PFSK-1 (cell line): ENCODE measurements around the gene TERB1.

Source experiments
- FOXP2 ChIP-seq: optimal IDR thresholded peaks from 2 replicates; pipeline ENCODE3; 2011; ENCODE audit warnings: borderline replicate concordance, control low read depth, inconsistent platforms; ENCODE audit not compliant: insufficient read depth; ENCODE audit errors: extremely low read length, extremely low read depth
- POLR2AphosphoS5 ChIP-seq: IDR thresholded peaks from 2 replicates; pipeline ENCODE4 v1.6.1; 2012; ENCODE audit warnings: low read depth, mild to moderate bottlenecking, control low read depth, low read length, moderate library complexity
- REST ChIP-seq, 2 experiments: IDR thresholded peaks; 2 replicates each; pipeline versions ENCODE4 v1.6.1 to v1.8.0; 2011 to 2012; ENCODE audit warnings: low read depth in 2 of 2, low read length in 2 of 2, control low read depth in 1 of 2, inconsistent platforms in 1 of 2, mild to moderate bottlenecking in 1 of 2, moderate library complexity in 1 of 2; ENCODE audit not compliant: insufficient read depth in 1 of 2
- SIN3A ChIP-seq: IDR thresholded peaks from 2 replicates; pipeline ENCODE4 v1.6.1; 2012; ENCODE audit warnings: mild to moderate bottlenecking, low read length, moderate library complexity, borderline replicate concordance; ENCODE audit not compliant: insufficient read depth
- TAF1 ChIP-seq: IDR thresholded peaks from 2 replicates; pipeline ENCODE4 v1.6.1; 2012; ENCODE audit warnings: low read length, control low read depth, borderline replicate concordance; ENCODE audit not compliant: insufficient read depth

The TERB1 gene

DNA sequence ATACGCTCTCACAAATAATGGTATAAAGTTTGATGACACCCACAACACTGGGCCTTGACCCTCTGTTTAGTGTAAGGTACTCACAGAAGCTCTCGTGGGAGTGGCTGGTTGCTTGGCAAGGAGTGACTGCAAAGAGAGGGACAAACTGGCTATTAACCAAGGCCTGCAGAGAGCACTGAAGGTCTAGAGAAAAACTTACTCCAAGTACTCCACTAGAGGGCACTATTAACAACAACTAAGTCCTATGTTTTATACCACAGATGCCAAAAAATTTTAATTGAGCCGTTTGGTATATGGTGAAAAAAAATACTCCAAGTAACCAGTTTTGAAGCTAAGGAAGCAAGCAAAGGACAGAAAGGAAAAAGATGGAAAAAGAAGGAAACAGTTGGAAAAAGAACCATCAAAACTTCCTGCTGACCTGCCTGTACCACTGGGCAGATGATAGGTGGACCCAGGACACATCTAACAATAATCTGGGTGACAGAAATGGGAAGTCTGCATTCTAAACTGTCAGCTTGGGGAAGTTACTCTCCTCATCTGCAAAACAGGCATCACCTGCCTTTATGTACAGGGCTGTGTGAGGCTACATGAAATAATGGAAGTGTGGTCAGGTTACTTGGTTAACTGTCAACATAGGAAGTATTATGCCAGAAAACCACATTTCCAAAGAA is 73.1 kb downstream of the TERB1 start:
- no peak for TF ChIP-seq FOXP2
- TF ChIP-seq TAF1: no peak
- TF ChIP-seq REST (IDR thresholded peaks at IDR 0.05; ENCODE audit: insufficient read depth in 1 of 2, low read depth in 2 of 2, low read length in 2 of 2): no peak
- no peak for TF ChIP-seq POLR2AphosphoS5
- TF ChIP-seq SIN3A: no peak

GRCh38 chr16:66720766-66721165 is 80.6 kb downstream of the TERB1 start:
- no peak for TF ChIP-seq SIN3A
- TF ChIP-seq TAF1: no peak
- TF ChIP-seq FOXP2: no peak
- TF ChIP-seq REST (IDR thresholded peaks at IDR 0.05; ENCODE audit: insufficient read depth in 1 of 2, low read depth in 2 of 2, low read length in 2 of 2): no peak
- no peak for TF ChIP-seq POLR2AphosphoS5

DNA sequence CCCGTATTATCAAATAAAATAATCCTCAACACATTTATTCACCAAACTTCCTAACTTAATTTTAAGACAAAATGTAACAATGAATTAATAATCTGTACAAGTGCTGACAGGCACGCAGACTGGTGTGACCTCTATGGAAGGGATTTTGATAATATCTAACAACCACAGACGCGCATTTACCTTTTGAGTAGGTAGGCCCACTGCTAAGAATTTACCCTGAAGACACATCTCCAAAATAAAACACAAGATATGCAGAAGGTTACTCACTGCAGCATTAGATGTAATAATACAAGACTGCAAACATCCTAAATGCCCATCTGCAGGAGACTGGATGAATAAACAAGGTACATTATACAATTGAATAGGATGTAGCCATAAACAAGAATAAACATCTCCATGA is 82.1 kb downstream of the TERB1 start:
- TF ChIP-seq SIN3A (no peak), FOXP2 (no peak), TAF1 (no peak), REST (IDR thresholded peaks at IDR 0.05; ENCODE audit: insufficient read depth in 1 of 2, low read depth in 2 of 2, low read length in 2 of 2) (no peak), POLR2AphosphoS5 (no peak)

- no peak for TF ChIP-seq POLR2AphosphoS5
- TF ChIP-seq REST (IDR thresholded peaks at IDR 0.05; ENCODE audit: insufficient read depth in 1 of 2, low read depth in 2 of 2, low read length in 2 of 2): no peak
- TF ChIP-seq SIN3A: no peak
- TF ChIP-seq TAF1: no peak
- no peak for TF ChIP-seq FOXP2
Observed at GRCh38 chr16:66717776-66718175, 83.6 kb downstream of the TERB1 start.
